HEK293 (cell line): ENCODE data around the gene HDLBP.

Source experiments
- CTCF ChIA-PET: fragments of 350-600 bp; formaldehyde crosslinking; extraction: SDS; loops from one replicate; lab custom pipeline; 2021; ENCODE audit warnings: antibody characterized with exemption; lab: Yijun Ruan, JAX
- POLR2A ChIA-PET: fragments of 300-600 bp; formaldehyde crosslinking; extraction: SDS; loops from one replicate; lab custom pipeline; 2020; ENCODE audit warnings: antibody characterized with exemption, inconsistent platforms; lab: Yijun Ruan, JAX
- H3K27ac ChIP-seq: fragments of 200-500 bp; sonication (Bioruptor generic); 2 replicates; pipeline ENCODE4 v1.5.1; 2014; ENCODE audit warnings: low read depth, low read length, control low read depth, inconsistent platforms; ENCODE audit errors: extremely low read depth
- H3K36me3 ChIP-seq, 2 experiments: fragments of 200-500 bp in 1 of 2; sonication (Bioruptor generic) in 1 of 2; 1 replicate in 1 of 2; 2 replicates in 1 of 2; pipeline ENCODE4 v1.5.1; 2014 to 2017; ENCODE audit warnings: inconsistent platforms in 2 of 2, low read length in 2 of 2; ENCODE audit not compliant: control insufficient read depth in 2 of 2, insufficient read depth in 1 of 2
- H3K4me1 ChIP-seq: fragments of 200-500 bp; sonication (Bioruptor generic); 2 replicates; pipeline ENCODE4 v1.5.1; 2014; ENCODE audit warnings: mild to moderate bottlenecking, low read length, inconsistent platforms; ENCODE audit not compliant: control insufficient read depth, insufficient read depth
- H3K4me3 ChIP-seq: 2 replicates; pipeline ENCODE4 v1.5.1; 2011; ENCODE audit warnings: low read depth, mild to moderate bottlenecking, control low read depth, low read length, moderate library complexity
- H3K9me3 ChIP-seq: fragments of 200-500 bp; sonication (Bioruptor generic); 2 replicates; pipeline ENCODE4 v1.5.1; 2014; ENCODE audit warnings: low read depth, low read length, inconsistent platforms; ENCODE audit not compliant: control insufficient read depth, insufficient read depth
- GLI4 ChIP-seq: fragments of 450-650 bp; formaldehyde crosslinking; IDR thresholded peaks from 2 replicates; pipeline ENCODE4 v1.5.1; 2016; ENCODE audit warnings: missing biosample characterization, missing genetic modification characterization
- IKZF3 ChIP-seq: fragments of 450-650 bp; IDR thresholded peaks from 2 replicates; pipeline ENCODE4 v1.5.0; 2018; ENCODE audit warnings: missing biosample characterization, mild to moderate bottlenecking, missing genetic modification characterization, moderate library complexity
- KLF1 ChIP-seq: fragments of 450-650 bp; formaldehyde crosslinking; IDR thresholded peaks from 2 replicates; pipeline ENCODE4 v1.5.1; 2016; ENCODE audit warnings: missing biosample characterization, missing genetic modification characterization
- SCRT2 ChIP-seq: fragments of 450-650 bp; formaldehyde crosslinking; IDR thresholded peaks from 2 replicates; pipeline ENCODE4 v1.5.1; 2016; ENCODE audit warnings: missing biosample characterization, missing genetic modification characterization
- ZFP3 ChIP-seq: fragments of 450-650 bp; formaldehyde crosslinking; IDR thresholded peaks from 2 replicates; pipeline ENCODE4 v1.5.1; 2016; ENCODE audit warnings: low read depth, missing biosample characterization, missing genetic modification characterization
- ZNF335 ChIP-seq: fragments of 450-650 bp; formaldehyde crosslinking; conservative IDR thresholded peaks from 2 replicates; pipeline ENCODE4 v1.5.1; 2016; ENCODE audit warnings: missing biosample characterization, missing genetic modification characterization
- ZNF501 ChIP-seq: fragments of 450-650 bp; formaldehyde crosslinking; IDR thresholded peaks from 2 replicates; pipeline ENCODE4 v1.5.1; 2016; ENCODE audit warnings: missing biosample characterization, missing genetic modification characterization
- ZNF561 ChIP-seq: fragments of 450-650 bp; IDR thresholded peaks from 2 replicates; pipeline ENCODE4 v1.5.1; 2018; ENCODE audit warnings: missing biosample characterization, missing genetic modification characterization, borderline replicate concordance
- ZNF626 ChIP-seq: fragments of 450-650 bp; sonication (Bioruptor Pico); formaldehyde crosslinking; IDR thresholded peaks from 2 replicates; pipeline ENCODE4 v1.5.1; 2018; ENCODE audit warnings: missing biosample characterization, missing genetic modification characterization, inconsistent platforms
- ZNF629 ChIP-seq: fragments of 450-650 bp; formaldehyde crosslinking; IDR thresholded peaks from 2 replicates; pipeline ENCODE4 v1.5.1; 2017; ENCODE audit warnings: missing biosample characterization, missing genetic modification characterization
- ZNF843 ChIP-seq: fragments of 450-650 bp; formaldehyde crosslinking; IDR thresholded peaks from 2 replicates; pipeline ENCODE4 v1.5.1; 2016; ENCODE audit warnings: missing biosample characterization, missing genetic modification characterization
- ZSCAN23 ChIP-seq: fragments of 450-650 bp; formaldehyde crosslinking; IDR thresholded peaks from 2 replicates; pipeline ENCODE4 v1.5.1; 2016; ENCODE audit warnings: missing biosample characterization, missing genetic modification characterization
- ZSCAN30 ChIP-seq: fragments of 450-650 bp; IDR thresholded peaks from 2 replicates; pipeline ENCODE4 v1.5.1; 2018; ENCODE audit warnings: missing biosample characterization, mild to moderate bottlenecking, missing genetic modification characterization, moderate library complexity
- ZXDB ChIP-seq: fragments of 450-650 bp; formaldehyde crosslinking; IDR thresholded peaks from 2 replicates; pipeline ENCODE4 v1.5.1; 2016; ENCODE audit warnings: missing biosample characterization, missing genetic modification characterization
- TF ChIP-seq, protein P1 (sequence below): fragments of 450-650 bp; formaldehyde crosslinking; IDR thresholded peaks from 2 replicates; pipeline ENCODE4 v1.5.1; 2017; ENCODE audit warnings: missing biosample characterization, mild to moderate bottlenecking, missing genetic modification characterization, moderate library complexity
- TF ChIP-seq, protein P2 (sequence below): fragments of 450-650 bp; formaldehyde crosslinking; IDR thresholded peaks from 2 replicates; pipeline ENCODE4 v1.5.1; 2016; ENCODE audit warnings: missing biosample characterization, missing genetic modification characterization, borderline replicate concordance
- TF ChIP-seq, protein P3 (sequence below): fragments of 450-650 bp; formaldehyde crosslinking; IDR thresholded peaks from 2 replicates; pipeline ENCODE4 v1.5.1; 2017; ENCODE audit warnings: missing biosample characterization, missing genetic modification characterization
- TF ChIP-seq, protein P4 (sequence below): fragments of 450-650 bp; formaldehyde crosslinking; IDR thresholded peaks from 2 replicates; pipeline ENCODE4 v1.5.1; 2016; ENCODE audit warnings: missing biosample characterization, missing genetic modification characterization
- TF ChIP-seq, protein P5 (sequence below): fragments of 450-650 bp; formaldehyde crosslinking; conservative IDR thresholded peaks from 2 replicates; pipeline ENCODE4 v1.5.1; 2016; ENCODE audit warnings: low read depth, missing biosample characterization, missing genetic modification characterization
- TF ChIP-seq, protein P6 (sequence below): fragments of 450-650 bp; formaldehyde crosslinking; IDR thresholded peaks from 2 replicates; pipeline ENCODE4 v1.5.1; 2016; ENCODE audit warnings: missing biosample characterization, missing genetic modification characterization

The HDLBP gene, protein sequence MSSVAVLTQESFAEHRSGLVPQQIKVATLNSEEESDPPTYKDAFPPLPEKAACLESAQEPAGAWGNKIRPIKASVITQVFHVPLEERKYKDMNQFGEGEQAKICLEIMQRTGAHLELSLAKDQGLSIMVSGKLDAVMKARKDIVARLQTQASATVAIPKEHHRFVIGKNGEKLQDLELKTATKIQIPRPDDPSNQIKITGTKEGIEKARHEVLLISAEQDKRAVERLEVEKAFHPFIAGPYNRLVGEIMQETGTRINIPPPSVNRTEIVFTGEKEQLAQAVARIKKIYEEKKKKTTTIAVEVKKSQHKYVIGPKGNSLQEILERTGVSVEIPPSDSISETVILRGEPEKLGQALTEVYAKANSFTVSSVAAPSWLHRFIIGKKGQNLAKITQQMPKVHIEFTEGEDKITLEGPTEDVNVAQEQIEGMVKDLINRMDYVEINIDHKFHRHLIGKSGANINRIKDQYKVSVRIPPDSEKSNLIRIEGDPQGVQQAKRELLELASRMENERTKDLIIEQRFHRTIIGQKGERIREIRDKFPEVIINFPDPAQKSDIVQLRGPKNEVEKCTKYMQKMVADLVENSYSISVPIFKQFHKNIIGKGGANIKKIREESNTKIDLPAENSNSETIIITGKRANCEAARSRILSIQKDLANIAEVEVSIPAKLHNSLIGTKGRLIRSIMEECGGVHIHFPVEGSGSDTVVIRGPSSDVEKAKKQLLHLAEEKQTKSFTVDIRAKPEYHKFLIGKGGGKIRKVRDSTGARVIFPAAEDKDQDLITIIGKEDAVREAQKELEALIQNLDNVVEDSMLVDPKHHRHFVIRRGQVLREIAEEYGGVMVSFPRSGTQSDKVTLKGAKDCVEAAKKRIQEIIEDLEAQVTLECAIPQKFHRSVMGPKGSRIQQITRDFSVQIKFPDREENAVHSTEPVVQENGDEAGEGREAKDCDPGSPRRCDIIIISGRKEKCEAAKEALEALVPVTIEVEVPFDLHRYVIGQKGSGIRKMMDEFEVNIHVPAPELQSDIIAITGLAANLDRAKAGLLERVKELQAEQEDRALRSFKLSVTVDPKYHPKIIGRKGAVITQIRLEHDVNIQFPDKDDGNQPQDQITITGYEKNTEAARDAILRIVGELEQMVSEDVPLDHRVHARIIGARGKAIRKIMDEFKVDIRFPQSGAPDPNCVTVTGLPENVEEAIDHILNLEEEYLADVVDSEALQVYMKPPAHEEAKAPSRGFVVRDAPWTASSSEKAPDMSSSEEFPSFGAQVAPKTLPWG (N-terminal part only)

DNA sequence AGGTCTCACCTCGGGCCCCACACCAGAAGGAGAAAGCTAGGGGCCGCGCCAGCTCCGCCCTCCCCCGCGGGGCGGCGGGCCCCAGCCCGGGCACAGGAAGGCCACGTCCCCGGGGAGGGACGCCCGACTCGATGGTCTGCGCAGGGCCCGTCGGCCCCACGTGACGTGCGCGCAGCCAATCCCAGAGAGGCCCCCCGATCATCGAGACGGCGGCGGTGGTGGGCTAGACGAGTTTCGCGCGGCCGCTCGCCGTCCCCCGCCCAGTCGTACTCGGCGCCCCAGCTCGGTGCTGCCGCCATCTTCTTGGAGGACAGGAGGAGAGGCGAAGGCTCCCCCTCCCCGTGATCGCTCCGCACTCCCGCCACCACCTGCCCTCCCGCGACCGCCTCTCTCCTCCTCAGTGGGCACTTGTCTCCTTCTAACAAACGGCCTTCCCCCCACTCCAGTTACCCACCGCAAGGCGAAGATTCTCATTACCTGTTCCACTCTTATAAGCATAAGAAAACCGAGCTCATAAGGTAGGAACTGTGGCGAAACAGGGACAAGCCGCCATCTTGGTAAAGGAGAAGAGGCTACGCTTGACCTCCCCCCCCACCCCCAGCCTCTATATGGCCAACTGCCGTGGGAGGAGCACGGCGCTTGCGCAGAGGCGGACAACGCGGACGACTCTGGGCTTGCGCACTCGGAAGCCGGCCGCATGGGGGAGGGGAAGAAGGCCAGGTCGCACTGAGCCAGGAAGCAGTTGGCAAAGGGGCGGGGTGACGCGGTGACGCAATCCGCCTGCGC lies at the start of gene HDLBP:
TSS of gene HDLBP (minus strand) at position 580 of the 786 bp plus-strand sequence. CDS start 48,803 bp downstream, outside the sequence.
- ChIA-PET CTCF (interaction anchor here (0.5 to 0.8 kb wide), 5 partner anchors 11 to 83 kb away, joined by 3 to 5 read pairs (median 4); no protein-coding TSS in a partner anchor), POLR2A (interaction anchor here (0.6 to 3.2 kb wide), 17 partner anchors 9 to 774 kb away, joined by 3 to 21 read pairs (median 4); partner anchors contain the start of genes DTYMK, ING5 and PASK)
- no peaks in the 10 kb centered on the region for H3K9me3 ChIP-seq
- peaks cover 25% of the 10 kb centered on the region for H3K4me1 ChIP-seq
- peak within 1 kb of the TSS; percentile 94 for H3K4me3 ChIP-seq
- H3K36me3 ChIP-seq: peaks cover 5 to 24% of the 10 kb centered on the region in 2 experiments; a peak in 2 of 3 replicates
- H3K27ac ChIP-seq: peak within 1 kb of the TSS; percentile 99
- TF ChIP-seq IKZF3 (tag by site-specific recombination) (peak; percentile 51; the same call in 1 of the 2 replicates), KLF1 (tag by site-specific recombination) (peak; percentile 42; the same call in 1 of the 2 replicates), ZNF501 (tag by site-specific recombination) (peak; percentile 93), ZNF629 (tag by site-specific recombination) (peak; percentile 77), ZNF626 (tag by site-specific recombination) (no peak), ZXDB (tag by site-specific recombination) (peak; percentile 80), ZSCAN30 (tag by site-specific recombination) (peak; percentile 21; the same call in 1 of the 2 replicates), SCRT2 (tag by site-specific recombination) (peak; percentile 31), ZNF561 (tag by site-specific recombination) (peak; percentile 77), ZNF335 (tag by site-specific recombination) (0 out of 2 replicates have a peak, but pooled peaks have one; percentile 51), ZFP3 (tag by site-specific recombination) (no peak), GLI4 (tag by site-specific recombination) (no peak), ZNF843 (tag by site-specific recombination) (peak; percentile 80), ZSCAN23 (tag by site-specific recombination) (peak; percentile 77)
- TF ChIP-seq, protein P1, sequence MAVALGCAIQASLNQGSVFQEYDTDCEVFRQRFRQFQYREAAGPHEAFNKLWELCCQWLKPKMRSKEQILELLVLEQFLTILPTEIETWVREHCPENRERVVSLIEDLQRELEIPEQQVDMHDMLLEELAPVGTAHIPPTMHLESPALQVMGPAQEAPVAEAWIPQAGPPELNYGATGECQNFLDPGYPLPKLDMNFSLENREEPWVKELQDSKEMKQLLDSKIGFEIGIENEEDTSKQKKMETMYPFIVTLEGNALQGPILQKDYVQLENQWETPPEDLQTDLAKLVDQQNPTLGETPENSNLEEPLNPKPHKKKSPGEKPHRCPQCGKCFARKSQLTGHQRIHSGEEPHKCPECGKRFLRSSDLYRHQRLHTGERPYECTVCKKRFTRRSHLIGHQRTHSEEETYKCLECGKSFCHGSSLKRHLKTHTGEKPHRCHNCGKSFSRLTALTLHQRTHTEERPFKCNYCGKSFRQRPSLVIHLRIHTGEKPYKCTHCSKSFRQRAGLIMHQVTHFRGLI: 0 out of 2 replicates have a peak, but pooled peaks have one; percentile 56
- TF ChIP-seq, protein P2, sequence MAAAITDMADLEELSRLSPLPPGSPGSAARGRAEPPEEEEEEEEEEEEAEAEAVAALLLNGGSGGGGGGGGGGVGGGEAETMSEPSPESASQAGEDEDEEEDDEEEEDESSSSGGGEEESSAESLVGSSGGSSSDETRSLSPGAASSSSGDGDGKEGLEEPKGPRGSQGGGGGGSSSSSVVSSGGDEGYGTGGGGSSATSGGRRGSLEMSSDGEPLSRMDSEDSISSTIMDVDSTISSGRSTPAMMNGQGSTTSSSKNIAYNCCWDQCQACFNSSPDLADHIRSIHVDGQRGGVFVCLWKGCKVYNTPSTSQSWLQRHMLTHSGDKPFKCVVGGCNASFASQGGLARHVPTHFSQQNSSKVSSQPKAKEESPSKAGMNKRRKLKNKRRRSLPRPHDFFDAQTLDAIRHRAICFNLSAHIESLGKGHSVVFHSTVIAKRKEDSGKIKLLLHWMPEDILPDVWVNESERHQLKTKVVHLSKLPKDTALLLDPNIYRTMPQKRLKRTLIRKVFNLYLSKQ (tag by site-specific recombination): no peak
- TF ChIP-seq, protein P3, sequence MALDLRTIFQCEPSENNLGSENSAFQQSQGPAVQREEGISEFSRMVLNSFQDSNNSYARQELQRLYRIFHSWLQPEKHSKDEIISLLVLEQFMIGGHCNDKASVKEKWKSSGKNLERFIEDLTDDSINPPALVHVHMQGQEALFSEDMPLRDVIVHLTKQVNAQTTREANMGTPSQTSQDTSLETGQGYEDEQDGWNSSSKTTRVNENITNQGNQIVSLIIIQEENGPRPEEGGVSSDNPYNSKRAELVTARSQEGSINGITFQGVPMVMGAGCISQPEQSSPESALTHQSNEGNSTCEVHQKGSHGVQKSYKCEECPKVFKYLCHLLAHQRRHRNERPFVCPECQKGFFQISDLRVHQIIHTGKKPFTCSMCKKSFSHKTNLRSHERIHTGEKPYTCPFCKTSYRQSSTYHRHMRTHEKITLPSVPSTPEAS (tag by site-specific recombination): peak; percentile 45; the same call in 1 of the 2 replicates
- TF ChIP-seq, protein P4, sequence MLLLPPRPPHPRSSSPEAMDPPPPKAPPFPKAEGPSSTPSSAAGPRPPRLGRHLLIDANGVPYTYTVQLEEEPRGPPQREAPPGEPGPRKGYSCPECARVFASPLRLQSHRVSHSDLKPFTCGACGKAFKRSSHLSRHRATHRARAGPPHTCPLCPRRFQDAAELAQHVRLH (tag by site-specific recombination): 0 out of 2 replicates have a peak, but pooled peaks have one; percentile 28
- TF ChIP-seq, protein P5, sequence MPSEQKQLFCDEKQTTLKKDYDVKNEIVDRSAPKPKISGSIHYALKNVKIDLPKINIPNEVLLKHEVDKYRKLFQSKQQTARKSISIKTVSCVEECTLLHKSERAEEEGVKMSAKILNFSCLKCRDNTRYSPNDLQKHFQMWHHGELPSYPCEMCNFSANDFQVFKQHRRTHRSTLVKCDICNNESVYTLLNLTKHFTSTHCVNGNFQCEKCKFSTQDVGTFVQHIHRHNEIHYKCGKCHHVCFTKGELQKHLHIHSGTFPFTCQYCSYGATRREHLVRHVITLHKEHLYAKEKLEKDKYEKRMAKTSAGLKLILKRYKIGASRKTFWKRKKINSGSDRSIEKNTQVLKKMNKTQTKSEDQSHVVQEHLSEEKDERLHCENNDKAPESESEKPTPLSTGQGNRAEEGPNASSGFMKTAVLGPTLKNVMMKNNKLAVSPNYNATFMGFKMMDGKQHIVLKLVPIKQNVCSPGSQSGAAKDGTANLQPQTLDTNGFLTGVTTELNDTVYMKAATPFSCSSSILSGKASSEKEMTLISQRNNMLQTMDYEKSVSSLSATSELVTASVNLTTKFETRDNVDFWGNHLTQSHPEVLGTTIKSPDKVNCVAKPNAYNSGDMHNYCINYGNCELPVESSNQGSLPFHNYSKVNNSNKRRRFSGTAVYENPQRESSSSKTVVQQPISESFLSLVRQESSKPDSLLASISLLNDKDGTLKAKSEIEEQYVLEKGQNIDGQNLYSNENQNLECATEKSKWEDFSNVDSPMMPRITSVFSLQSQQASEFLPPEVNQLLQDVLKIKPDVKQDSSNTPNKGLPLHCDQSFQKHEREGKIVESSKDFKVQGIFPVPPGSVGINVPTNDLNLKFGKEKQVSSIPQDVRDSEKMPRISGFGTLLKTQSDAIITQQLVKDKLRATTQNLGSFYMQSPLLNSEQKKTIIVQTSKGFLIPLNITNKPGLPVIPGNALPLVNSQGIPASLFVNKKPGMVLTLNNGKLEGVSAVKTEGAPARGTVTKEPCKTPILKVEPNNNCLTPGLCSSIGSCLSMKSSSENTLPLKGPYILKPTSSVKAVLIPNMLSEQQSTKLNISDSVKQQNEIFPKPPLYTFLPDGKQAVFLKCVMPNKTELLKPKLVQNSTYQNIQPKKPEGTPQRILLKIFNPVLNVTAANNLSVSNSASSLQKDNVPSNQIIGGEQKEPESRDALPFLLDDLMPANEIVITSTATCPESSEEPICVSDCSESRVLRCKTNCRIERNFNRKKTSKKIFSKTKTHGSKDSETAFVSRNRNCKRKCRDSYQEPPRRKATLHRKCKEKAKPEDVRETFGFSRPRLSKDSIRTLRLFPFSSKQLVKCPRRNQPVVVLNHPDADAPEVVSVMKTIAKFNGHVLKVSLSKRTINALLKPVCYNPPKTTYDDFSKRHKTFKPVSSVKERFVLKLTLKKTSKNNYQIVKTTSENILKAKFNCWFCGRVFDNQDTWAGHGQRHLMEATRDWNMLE (tag by site-specific recombination): peak; percentile 20; the same call in 1 of the 2 replicates
- TF ChIP-seq, protein P6, sequence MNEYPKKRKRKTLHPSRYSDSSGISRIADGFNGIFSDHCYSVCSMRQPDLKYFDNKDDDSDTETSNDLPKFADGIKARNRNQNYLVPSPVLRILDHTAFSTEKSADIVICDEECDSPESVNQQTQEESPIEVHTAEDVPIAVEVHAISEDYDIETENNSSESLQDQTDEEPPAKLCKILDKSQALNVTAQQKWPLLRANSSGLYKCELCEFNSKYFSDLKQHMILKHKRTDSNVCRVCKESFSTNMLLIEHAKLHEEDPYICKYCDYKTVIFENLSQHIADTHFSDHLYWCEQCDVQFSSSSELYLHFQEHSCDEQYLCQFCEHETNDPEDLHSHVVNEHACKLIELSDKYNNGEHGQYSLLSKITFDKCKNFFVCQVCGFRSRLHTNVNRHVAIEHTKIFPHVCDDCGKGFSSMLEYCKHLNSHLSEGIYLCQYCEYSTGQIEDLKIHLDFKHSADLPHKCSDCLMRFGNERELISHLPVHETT (tag by site-specific recombination): peak; percentile 83; the same call in 1 of the 2 replicates
